Activated CD8-positive, alpha-beta T cell treated with anti-CD3 and anti-CD28 coated beads, Interleukin-2, amount 10 ng/mL, durations not matched to agents 7 days and 5 days (primary cell): Measurements from ENCODE around the gene HMOX1. TPM values are rescaled to one million over a fixed set of nuclear protein-coding genes. Genes with fewer than 3 reads are reported as not detected.
A peak's percentile ranks its signal among the peaks of the same experiment; 100 is the strongest.
"Not testable (repeated sequence)": the region's sequence is repeated elsewhere in the genome, so short reads cannot be mapped to it uniquely, and the experiment has no call there.

Source experiments
- ATAC-seq: fragments of 150-1000 bp; cut with Tn5 transposase; one replicate; pipeline ENCODE4 v1.10.0; 2021; ENCODE audit warnings: moderate library complexity
- CTCF ChIA-PET: fragments of 350-600 bp; sonication (Branson Sonifier 250); formaldehyde crosslinking; loops from one replicate; lab custom pipeline; 2021; ENCODE audit warnings: antibody characterized with exemption; lab: Charles Lee
- POLR2A ChIA-PET: fragments of 350-600 bp; sonication (Branson Sonifier 250); formaldehyde crosslinking; loops from one replicate; lab custom pipeline; 2021; ENCODE audit warnings: antibody characterized with exemption; lab: Charles Lee
- DNase-seq: peaks from one replicate; pipeline ENCODE4 v3.0.0-alpha.2; 2020
- H3K27ac Mint-ChIP-seq: one replicate; pipeline ENCODE4 v1.8.0; 2021; ENCODE audit warnings: mild to moderate bottlenecking, mixed read lengths
- H3K27me3 Mint-ChIP-seq: one replicate; pipeline ENCODE4 v1.8.0; 2021; ENCODE audit warnings: low read depth, mixed read lengths
- H3K36me3 Mint-ChIP-seq: one replicate; pipeline ENCODE4 v1.8.0; 2021; ENCODE audit warnings: low read depth, mixed read lengths
- H3K4me1 Mint-ChIP-seq: one replicate; pipeline ENCODE4 v1.8.0; 2021; ENCODE audit warnings: low read depth, mixed read lengths
- H3K4me3 Mint-ChIP-seq: one replicate; pipeline ENCODE4 v1.8.0; 2021; ENCODE audit warnings: mild to moderate bottlenecking, mixed read lengths
- H3K9me3 Mint-ChIP-seq: one replicate; pipeline ENCODE4 v1.8.0; 2022; ENCODE audit warnings: mixed read lengths; ENCODE audit not compliant: insufficient read depth
- total RNA-seq, 2 experiments: library from RNA; stranded (reverse); gene quantifications; one replicate each; pipeline ENCODE4 v1.2.3, GENCODE V29; 2021

HMOX1 gene
- total RNA-seq, 2 experiments from 2014 or later: 0.34 to 0.68 TPM

DNA sequence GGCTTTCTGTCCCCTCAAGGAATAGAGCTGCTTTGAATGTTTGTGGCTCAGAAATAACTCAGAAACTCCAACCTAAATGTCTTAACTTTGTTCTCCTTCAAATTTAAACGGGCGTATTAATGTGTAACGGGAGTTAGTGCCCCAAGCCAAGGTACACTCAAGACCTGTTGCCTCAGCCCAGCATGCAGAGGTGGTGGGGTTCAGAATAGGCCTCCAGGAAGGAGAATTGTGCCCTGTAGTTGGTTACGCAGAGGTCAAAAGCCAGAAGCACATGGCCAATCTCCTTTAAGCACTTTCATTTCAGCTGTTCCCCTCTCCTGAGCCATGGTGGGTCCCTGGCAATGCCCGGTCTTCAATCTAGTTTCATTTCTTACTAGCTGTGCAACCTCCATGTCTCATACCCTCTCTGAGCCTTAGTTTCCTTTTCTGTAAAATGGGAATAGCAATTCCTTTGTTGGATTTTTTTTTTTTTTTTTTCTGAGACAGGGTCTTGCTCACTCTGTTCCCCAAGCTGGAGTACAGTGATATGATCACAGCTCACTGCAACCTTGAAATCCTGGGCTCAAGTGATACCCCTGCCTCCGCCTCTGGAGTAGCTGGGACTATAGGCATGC is 4.2 kb downstream of the HMOX1 start:
- no peak for ATAC-seq
- Mint-ChIP-seq H3K4me3 (no peak overlapping the region), H3K27me3 (peaks cover 26% of the 10 kb centered on the region), H3K36me3 (no peaks in the 10 kb centered on the region), H3K9me3 (no peaks in the 10 kb centered on the region), H3K4me1 (peaks cover 13% of the 10 kb centered on the region), H3K27ac (no peak overlapping the region)
- POLR2A ChIA-PET: interaction anchor here (0.6 kb wide), 1 partner anchor 409 kb away, joined by 4 read pairs; no protein-coding TSS in a partner anchor
- DNase-seq: no peak
- CTCF ChIA-PET: no interaction called here

- no peaks in the 10 kb centered on the region for H3K9me3 Mint-ChIP-seq
- H3K4me1 Mint-ChIP-seq: no peaks in the 10 kb centered on the region
- no peak for ATAC-seq
- DNase-seq: no peak
- H3K36me3 Mint-ChIP-seq: no peaks in the 10 kb centered on the region
- H3K4me3 Mint-ChIP-seq: no peak overlapping the region
- H3K27ac Mint-ChIP-seq: no peak overlapping the region
- ChIA-PET POLR2A (interaction anchor here (0.6 kb wide), 1 partner anchor 124 kb away, joined by 5 read pairs; no protein-coding TSS in a partner anchor), CTCF (no interaction called here)
- H3K27me3 Mint-ChIP-seq: peaks cover 17% of the 10 kb centered on the region
Measured at GRCh38 chr22:35386670-35387288, 5.9 kb downstream of the HMOX1 start.

DNA sequence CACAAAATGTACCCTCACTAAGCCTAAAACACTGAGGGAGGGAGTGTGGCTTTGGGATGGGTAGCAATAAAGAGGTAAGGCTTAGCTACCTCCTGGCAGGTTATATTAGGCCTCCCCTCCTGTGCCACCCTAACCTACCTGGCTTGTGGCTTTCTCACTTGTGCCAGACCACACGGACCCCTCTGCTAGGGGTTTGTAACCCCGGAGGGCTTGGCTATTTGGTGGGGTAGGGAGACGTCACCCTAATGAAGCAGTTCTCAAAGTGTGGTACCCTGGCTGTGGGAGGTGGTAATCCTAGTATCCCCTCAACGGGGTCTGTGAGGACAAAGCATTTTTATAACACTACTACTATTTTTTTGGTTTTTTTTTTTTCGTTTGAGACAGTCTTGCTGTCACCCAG is 10.0 kb downstream of the HMOX1 start:
- H3K27me3 Mint-ChIP-seq: peaks cover 3% of the 10 kb centered on the region
- H3K4me1 Mint-ChIP-seq: peaks cover 3% of the 10 kb centered on the region
- H3K4me3 Mint-ChIP-seq: no peak overlapping the region
- DNase-seq (no peak), ATAC-seq (no peak)
- no peak overlapping the region for H3K27ac Mint-ChIP-seq
- POLR2A ChIA-PET: no interaction called here
- no peaks in the 10 kb centered on the region for H3K9me3 Mint-ChIP-seq
- no peaks in the 10 kb centered on the region for H3K36me3 Mint-ChIP-seq
- CTCF ChIA-PET: no interaction called here

DNA sequence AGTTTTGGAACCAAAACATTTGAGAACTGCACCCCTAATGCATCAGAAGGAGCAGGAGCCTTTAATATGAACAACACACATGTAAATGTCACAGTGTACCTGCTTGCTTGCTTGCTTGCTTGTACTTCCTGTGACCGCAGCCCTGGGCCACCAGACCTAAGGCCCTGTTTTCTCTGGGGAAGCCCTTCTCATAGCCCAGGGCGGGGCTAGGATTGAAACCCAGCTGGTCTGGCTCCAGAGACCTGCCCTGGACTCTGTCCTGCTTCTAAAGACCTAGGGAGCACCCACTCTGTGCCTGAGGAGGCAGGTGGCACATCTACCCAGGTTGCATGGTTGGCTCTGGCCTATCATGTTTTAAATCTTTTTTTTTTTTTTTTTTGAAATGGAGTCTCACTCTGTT is 11.5 kb downstream of the HMOX1 start:
- Mint-ChIP-seq H3K36me3 (no peaks in the 10 kb centered on the region), H3K4me3 (no peak overlapping the region), H3K27me3 (peaks cover 3% of the 10 kb centered on the region), H3K4me1 (peaks cover 3% of the 10 kb centered on the region), H3K27ac (no peak overlapping the region), H3K9me3 (no peaks in the 10 kb centered on the region)
- ChIA-PET POLR2A (no interaction called here), CTCF (no interaction called here)
- no peak for ATAC-seq
- no peak for DNase-seq

DNA sequence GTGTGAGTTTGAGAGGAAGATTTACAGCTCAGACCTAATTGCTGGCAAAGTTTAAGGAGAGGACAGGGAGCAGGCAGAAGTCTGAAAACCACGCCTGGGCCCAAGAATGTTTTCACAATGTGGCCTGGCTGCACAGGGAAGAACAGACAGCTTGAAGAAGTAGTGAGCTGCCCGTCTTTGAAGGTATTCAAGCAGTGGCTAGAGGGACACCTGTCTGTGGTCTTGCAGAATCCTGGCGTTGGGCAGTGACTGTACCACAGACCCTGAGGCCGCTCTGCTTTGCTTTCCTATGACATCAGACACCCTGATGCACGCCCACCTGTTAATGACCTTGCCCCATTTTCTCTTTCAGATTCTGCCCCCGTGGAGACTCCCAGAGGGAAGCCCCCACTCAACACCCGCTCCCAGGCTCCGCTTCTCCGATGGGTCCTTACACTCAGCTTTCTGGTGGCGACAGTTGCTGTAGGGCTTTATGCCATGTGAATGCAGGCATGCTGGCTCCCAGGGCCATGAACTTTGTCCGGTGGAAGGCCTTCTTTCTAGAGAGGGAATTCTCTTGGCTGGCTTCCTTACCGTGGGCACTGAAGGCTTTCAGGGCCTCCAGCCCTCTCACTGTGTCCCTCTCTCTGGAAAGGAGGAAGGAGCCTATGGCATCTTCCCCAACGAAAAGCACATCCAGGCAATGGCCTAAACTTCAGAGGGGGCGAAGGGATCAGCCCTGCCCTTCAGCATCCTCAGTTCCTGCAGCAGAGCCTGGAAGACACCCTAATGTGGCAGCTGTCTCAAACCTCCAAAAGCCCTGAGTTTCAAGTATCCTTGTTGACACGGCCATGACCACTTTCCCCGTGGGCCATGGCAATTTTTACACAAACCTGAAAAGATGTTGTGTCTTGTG is 12.5 kb downstream of the HMOX1 start:
- ATAC-seq: no peak
- CTCF ChIA-PET: interaction anchor here (1.2 kb wide), 1 partner anchor 42 kb away, joined by 3 read pairs; no protein-coding TSS in a partner anchor
- Mint-ChIP-seq H3K36me3 (no peaks in the 10 kb centered on the region), H3K27ac (no peak overlapping the region), H3K4me3 (no peak overlapping the region), H3K4me1 (peaks cover 3% of the 10 kb centered on the region), H3K9me3 (no peaks in the 10 kb centered on the region), H3K27me3 (peaks cover 3% of the 10 kb centered on the region)
- DNase-seq: no peak
- POLR2A ChIA-PET: interaction anchor here (1.0 kb wide), 1 partner anchor 17 kb away, joined by 3 read pairs; no protein-coding TSS in a partner anchor

GRCh38 chr22:35394011-35394312 is 13.1 kb downstream of the HMOX1 start:
- H3K27me3 Mint-ChIP-seq: no peaks in the 10 kb centered on the region
- ATAC-seq (no peak), DNase-seq (no peak)
- ChIA-PET CTCF (interaction anchor here (0.8 to 1.2 kb wide), 2 partner anchors 10 to 43 kb away, joined by 3 read pairs; no protein-coding TSS in a partner anchor), POLR2A (interaction anchor here (1.0 kb wide), 1 partner anchor 16 kb away, joined by 3 read pairs; no protein-coding TSS in a partner anchor)
- H3K4me3 Mint-ChIP-seq: no peak overlapping the region
- H3K9me3 Mint-ChIP-seq: no peaks in the 10 kb centered on the region
- peaks cover 3% of the 10 kb centered on the region for H3K4me1 Mint-ChIP-seq
- H3K36me3 Mint-ChIP-seq: no peaks in the 10 kb centered on the region
- no peak overlapping the region for H3K27ac Mint-ChIP-seq

DNA sequence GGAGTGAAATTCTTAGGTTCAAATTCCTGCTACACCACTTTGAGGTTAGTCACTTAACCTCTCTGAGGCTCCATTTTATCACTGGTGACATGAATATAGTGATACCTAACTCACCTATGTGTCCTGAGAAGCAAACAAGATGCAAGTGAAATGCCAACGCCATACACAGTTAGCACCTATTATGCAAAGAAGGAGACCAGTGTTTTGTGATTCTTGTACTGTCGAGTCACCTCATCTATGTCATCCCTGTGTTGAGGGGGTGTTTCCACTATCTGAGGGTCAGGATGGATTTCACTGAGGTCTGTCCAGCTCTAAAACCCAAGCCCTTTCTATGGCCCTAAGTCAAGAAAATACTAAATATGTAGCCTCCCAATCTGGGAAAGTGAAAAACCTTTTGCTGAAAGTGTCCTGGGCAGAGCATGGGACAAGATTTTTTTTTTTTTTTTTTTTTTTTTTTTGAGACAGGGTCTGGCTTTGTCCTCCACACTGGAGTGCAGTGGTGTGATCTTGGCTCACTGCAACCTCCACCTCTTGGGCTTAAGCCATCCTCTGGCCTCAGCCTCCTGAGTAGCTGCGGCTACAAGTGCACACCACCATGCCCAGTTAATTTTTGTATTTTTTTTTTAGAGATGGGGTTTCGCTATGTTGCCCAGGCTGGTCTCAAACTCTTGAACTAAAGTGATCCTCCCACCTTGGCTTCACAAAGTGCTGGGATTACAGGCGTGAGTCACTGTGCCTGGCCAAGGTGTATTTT is 14.1 kb downstream of the HMOX1 start:
- no peaks in the 10 kb centered on the region for H3K9me3 Mint-ChIP-seq
- ChIA-PET CTCF (interaction anchor here (0.8 to 1.2 kb wide), 2 partner anchors 9 to 44 kb away, joined by 3 read pairs; no protein-coding TSS in a partner anchor), POLR2A (no interaction called here)
- no peaks in the 10 kb centered on the region for H3K27me3 Mint-ChIP-seq
- H3K36me3 Mint-ChIP-seq: peaks cover 5% of the 10 kb centered on the region
- H3K4me3 Mint-ChIP-seq: no peak overlapping the region
- H3K27ac Mint-ChIP-seq: no peak overlapping the region
- ATAC-seq: no peak
- DNase-seq: no peak
- H3K4me1 Mint-ChIP-seq: peaks cover 12% of the 10 kb centered on the region

- POLR2A ChIA-PET: interaction anchor here (1.2 kb wide), 1 partner anchor 13 kb away, joined by 3 read pairs; no protein-coding TSS in a partner anchor
- H3K27ac Mint-ChIP-seq, CTCF ChIA-PET, H3K4me3 Mint-ChIP-seq, H3K27me3 Mint-ChIP-seq, ATAC-seq, H3K9me3 Mint-ChIP-seq, DNase-seq: not testable (repeated sequence)
- Mint-ChIP-seq H3K4me1 (peaks cover 21% of the 10 kb centered on the region), H3K36me3 (peaks cover 17% of the 10 kb centered on the region)
Measured at GRCh38 chr22:35396622-35397021, 15.7 kb downstream of the HMOX1 start.

GRCh38 chr22:35397095-35397904 is 16.4 kb downstream of the HMOX1 start:
- Mint-ChIP-seq H3K36me3 (peaks cover 23% of the 10 kb centered on the region), H3K9me3 (no peaks in the 10 kb centered on the region), H3K4me3 (no peak overlapping the region), H3K4me1 (peaks cover 27% of the 10 kb centered on the region), H3K27ac (no peak overlapping the region), H3K27me3 (no peaks in the 10 kb centered on the region)
- CTCF ChIA-PET: no interaction called here
- DNase-seq (no peak), ATAC-seq (no peak)
- POLR2A ChIA-PET: interaction anchor here (0.7 to 2.2 kb wide), 3 partner anchors 12 to 76 kb away, joined by 3 to 12 read pairs (median 3); no protein-coding TSS in a partner anchor

DNA sequence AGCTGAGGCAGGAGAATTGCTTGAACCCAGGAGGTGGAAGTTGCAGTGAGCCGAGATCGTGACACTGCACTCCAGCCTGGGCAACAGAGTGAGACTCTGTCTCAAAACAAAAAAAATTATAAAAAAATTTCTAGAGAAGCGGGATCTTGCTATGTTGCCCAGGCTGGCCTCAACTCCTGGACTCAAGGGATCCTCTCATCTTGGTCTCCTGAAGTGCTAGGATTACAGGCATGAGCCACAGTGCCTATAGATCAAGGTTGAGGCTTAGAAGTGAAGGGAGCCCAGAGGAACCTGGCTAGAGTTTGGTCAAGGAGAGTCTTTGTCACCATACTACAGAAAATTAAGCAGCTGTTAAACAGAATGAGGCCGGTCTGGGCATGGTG is 17.7 kb downstream of the HMOX1 start:
- Mint-ChIP-seq H3K9me3 (no peaks in the 10 kb centered on the region), H3K27me3 (no peaks in the 10 kb centered on the region), H3K36me3 (peaks cover 32% of the 10 kb centered on the region), H3K4me1 (peaks cover 38% of the 10 kb centered on the region), H3K27ac (peak overlapping the region; percentile 99), H3K4me3 (peak overlapping the region; percentile 99)
- DNase-seq (no peak), ATAC-seq (no peak)
- CTCF ChIA-PET: no interaction called here
- POLR2A ChIA-PET: interaction anchor here (2.2 kb wide), 1 partner anchor 12 kb away, joined by 12 read pairs; no protein-coding TSS in a partner anchor
